IPS-NIHi7 (cell line): ENCODE measurements around the gene POLR3E.
"Not testable (repeated sequence)": the region's sequence is repeated elsewhere in the genome, so short reads cannot be mapped to it uniquely, and the experiment has no call there.

Experiments
- DNase-seq: peaks from one replicate; pipeline ENCODE4 v3.0.0; 2012; ENCODE audit warnings: mixed read lengths; ENCODE audit errors: extremely low spot score

The POLR3E gene

DNA sequence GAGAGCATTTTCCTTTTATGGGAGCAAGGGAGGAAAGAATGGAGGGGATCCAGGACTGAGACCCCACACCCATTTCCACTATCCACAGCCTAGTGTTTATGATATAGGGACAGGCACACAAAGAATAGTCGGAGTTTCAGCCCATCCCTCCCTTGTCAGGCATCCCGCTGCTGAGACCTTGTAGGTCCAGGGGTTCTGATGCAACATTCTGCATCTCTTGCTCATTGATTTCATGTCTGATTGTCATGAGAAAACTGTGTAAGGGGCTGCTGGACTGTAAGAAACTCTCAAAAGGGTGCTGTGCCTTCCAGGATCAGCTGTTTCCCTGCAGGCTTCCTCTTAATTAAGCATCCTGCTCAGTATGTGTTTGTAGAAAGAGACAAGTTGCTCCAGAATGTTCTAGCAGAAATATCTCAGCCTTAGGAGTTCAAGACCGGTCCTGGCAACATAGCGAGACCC, 5.3 kb upstream of the POLR3E start:
- DNase-seq, result no peak

DNA sequence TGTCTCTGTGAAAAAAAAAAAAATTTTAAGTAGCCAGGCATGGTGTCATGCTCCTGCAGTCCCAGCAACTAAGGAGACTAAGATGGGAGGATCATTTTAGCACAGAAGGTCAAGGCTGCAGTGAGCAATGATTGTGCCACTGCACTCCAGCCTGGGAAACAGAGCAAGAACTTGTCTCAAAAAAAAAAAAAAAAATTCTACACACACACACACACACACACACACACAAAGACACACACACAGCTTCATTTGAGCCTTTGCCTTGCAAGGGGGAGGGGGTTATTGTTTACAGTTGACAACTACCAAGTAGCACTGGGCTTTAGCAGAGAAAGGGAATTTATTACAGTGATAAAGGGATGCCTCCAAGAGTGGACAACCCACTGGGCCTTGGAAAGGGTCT, 4.9 kb upstream of the POLR3E start:
- DNase-seq, result no peak

DNA sequence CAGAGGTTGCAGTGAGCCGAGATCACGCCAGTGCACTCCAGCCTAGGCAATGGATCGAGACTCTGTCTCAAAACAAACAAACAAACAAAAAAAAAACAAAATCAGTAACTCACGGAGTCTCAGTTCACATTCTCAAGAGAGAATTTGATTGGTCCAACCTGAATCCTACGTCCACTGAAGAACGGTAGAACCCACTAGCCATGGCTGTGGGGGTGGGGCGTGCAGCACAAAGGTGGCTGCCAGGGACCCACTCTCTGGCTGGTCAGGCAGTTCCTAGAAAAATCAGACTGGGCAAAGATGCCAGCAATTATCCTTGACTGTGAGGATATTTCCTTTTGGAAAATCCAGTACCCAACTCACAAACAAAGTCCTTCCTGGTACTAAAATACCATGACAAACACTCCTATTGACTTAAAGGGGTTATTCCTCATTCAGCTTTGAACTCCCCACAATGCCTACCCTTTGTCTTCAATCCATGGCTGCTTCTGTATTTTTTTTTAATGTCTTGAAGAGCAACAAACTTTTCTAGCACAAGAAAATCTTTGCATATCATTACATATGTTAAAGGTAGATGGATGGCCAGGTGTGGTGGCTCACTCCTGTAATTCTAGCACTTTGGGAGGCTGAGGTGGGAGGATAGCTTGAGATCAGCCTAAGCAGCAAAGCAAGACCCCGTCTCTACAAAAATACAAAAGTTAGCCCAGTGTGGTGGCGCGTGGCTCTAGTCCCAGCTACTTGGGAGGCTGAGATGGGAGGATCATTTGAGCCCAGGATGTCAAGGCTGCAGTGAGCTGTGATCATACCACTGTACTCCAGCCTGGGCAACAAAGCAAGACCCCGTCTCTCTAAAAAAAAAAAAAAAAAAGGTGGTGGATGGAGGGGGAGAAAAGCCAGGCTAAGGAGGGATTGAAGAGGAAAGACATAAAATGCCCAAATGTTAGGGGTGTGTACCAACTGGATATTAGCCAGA, 3.8 kb upstream of the POLR3E start:
- DNase-seq, result no peak

DNA sequence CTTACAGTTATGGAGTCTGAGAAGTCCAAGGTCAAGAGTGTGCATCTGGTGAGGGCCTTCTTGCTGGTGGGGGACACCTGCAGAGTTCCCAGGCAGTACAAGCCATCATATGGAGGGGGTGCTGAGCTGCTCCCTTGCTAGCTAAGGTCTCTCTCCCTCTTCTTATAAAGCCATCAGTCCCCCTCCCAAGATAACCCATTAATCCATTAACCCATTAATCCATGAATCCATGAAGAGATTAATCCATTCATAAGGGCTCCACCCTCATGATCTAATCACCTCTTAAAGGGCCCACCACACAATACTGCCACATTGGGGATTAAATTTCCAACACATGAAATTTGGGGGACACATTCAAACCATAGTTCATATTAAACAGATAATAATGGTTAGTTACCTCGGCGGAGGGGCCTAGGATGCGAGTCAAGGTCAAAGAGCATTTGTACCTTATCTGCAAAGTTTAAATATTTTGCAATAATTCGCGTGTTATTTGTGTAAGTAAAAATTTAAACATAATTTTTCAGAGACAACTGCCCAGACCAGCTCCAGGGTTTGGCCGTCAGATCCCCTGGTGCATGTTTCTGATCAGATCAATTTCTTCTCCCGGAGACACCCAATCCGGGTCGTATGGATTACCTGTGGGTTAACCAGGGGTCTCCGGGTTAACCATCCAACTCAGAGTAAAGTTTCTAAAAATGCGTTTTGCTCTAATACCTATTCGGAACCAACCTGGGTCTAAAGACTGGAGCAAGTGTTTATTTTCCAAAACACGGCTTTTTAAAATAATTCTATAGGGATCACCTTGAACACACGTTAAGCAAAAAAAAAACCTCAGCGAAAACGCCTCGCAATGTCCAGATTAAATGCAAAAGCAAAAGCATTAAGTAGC, 740 bp upstream of the POLR3E start:
- peak; percentile 42 for DNase-seq

DNA sequence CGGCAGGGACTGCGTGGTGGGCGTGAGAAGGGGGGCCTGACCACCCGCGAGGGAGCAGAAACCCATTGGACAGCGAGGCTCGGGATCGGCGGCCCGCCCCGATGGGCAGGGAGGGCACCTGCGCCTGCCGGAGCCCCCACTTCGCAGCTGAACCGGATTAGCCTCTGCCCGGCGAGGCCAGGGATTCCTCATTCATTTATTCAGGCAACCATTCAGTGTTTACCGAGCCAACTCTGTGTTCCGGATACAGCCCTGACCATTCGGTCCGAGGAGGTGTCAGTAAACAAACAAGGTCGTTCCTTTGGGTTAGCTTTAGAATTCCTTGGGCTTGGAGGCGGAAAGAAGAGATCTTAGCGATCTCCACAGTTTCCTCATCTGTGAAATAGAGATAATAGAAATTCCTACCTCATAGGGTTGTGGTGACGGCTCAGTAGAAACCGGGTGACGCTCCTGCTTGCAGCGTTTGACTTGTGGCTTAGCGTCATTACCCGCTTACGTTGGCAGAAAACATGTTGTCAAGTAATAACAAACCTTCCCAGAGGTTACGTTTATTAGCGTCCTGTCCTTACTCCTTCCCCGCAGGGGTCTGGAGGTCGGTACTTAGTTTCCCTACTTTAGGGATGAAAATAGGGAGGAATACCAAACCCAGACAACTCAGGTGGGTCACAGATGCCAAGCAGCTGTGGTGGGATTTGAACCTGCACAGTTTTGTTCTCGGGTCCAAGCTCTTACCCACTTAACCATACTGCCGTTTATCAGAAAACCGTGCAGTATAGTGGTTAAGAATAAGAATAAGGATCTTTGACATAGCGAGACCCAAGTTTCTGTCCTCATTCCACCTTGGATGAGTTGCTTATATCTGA, 893 bp downstream of the POLR3E start:
- peak; percentile 56 for DNase-seq

DNA sequence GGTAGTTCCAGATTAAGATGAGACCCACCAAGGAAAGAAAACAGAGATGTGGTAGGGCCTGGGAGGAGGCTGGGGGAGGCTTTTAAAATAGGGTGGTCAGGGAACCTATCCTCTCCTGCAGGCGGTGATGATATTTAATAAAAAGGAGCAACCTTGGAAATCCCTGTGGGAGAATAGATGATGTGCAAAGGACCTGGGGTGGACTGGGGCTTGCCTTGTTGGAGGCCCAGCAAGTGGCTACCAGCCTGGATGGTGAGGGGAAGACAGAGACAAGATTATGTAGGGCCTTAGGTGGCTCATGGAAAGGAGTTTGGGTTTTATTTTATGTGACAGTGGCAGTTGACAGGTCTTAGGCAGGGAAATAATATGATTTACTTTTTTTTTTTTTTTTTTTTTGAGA, 1.8 kb downstream of the POLR3E start:
- no peak for DNase-seq

DNA sequence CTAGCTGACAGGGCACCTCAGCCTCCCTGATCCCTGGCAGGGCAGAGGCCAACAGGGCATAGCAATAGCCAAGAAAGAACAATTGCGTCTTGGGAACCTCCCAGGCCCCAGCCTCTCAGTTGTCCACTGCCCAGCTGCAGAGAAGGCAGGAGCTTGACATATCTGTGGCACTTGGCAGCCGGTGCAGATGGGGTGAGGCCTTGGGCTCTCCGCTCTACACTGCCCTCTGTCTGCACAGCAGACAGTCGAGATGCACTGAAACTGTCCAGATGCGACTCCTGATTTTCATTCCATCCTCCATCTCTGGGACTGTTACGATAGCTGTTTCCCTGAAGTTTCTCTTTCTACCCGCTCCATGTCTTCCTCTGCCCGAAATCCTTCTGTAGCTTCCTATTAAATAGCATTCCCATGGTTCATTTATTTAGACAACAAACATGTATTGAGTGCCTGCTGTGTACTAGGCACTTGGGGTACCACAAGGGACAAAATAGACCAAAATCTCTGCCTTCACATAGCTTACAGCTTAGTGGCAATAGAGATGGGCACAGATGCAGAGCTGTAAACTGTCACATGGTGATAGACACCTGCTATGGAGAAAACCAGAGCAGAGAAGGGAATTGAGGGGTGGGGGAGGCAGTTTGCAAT, 3.3 kb downstream of the POLR3E start:
- DNase-seq, result peak; percentile 74

DNA sequence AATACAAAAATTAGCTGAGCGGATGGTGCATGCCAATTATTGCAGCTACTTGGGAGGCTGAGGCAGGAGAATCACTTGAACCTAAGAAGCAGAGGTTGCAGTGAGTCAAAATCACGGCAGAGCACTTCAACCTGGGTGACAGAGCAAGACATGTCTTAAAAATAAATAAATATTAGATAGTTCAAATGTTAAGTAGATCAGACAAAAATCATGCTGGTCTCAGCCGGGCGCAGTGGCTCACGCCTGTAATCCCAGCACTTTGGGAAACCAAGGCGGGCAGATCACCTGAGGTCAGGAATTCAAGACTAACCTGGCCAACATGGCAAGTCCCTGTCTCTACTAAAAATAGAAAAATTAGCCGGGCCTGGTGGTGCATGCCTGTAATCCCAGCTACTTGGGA, 4.2 kb downstream of the POLR3E start:
- DNase-seq, result not testable (repeated sequence)

DNA sequence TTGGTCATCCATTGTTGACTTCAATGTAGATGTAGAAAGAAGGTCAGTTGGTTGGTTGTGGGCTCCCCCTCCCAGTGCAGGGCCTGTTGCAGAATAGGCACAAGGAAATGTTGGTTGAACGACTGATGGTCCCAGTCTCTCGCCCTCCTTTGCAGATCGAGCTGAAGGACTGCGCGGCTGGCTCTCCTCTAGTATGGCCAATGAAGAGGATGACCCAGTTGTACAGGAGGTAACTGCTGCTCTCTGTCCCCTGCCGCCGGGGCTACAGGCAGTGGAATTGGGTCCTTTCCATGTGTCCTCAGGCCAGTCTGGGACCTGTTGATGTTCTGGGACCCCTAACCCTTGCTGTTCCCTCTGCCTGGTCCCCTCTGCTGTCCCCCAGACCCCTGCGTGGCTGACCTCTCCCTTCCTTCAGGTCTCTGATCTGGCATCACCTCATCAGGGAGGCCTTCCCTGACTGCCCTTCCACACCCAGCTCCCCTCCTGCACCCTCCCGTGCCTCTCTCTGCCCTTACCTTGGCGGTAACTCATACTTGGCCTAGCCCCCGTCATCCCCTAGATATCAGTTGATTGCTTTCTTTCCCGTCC, 5.7 kb downstream of the POLR3E start:
- DNase-seq, result no peak

DNA sequence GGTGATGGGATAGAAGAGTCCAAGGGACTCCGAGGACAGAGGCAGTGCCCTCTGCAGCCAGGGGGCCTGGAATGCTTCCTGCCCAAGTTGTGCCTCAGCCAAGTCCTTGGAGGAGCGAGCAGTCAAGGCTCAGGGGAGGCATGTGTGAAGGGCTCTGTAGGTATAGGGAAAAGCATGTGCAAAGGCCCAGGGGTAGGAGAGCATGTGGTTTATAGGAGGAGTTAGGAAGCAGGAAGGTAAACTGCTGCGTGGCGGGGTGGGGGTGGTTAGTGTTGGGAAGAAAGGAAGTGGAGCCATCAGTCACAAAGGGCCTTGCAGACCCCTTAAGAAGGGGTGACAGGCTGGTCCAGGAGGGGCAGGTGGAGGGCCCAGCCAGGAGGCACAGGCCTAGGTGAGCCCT, 7.2 kb downstream of the POLR3E start:
- DNase-seq, result no peak

DNA sequence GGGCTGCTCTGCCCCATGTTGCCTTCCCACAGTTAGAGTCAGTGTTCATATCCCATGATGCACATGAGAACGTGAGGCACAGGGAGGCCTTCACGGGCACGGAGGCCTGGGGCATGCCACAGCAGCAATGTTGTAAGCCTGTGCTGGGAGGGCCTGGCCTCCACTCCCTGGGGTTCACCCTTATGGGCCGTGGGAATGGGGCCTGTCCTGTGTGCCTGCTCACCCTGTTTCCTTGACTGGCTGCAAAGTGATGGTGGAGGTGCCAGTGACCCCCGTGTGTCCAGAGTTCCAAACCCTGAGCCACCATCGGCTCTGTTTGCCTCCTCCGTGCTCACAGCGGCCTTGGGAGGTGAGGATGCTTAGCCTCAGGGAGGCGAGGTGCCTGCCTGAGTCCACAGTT, 9.6 kb downstream of the POLR3E start:
- no peak for DNase-seq

DNA sequence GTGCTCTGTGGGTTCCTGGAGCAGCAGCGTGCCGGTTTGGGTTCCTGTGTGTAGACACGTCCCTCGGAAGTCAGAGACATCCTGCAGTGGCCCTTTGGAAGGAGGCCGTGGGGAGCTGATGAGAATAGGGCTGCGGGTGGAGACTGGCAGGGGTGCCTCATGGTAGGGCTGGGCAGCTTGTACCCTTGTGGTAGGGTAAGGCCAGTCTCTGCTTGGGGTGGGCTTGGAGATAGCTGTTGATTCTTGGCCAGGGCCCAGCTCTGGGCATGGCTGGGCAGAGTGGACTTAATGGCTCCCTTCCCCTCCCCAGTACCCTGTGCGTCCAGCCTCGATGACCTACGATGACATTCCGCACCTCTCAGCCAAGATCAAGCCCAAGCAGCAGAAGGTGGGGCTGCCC, 10.6 kb downstream of the POLR3E start:
- DNase-seq, result no peak

DNA sequence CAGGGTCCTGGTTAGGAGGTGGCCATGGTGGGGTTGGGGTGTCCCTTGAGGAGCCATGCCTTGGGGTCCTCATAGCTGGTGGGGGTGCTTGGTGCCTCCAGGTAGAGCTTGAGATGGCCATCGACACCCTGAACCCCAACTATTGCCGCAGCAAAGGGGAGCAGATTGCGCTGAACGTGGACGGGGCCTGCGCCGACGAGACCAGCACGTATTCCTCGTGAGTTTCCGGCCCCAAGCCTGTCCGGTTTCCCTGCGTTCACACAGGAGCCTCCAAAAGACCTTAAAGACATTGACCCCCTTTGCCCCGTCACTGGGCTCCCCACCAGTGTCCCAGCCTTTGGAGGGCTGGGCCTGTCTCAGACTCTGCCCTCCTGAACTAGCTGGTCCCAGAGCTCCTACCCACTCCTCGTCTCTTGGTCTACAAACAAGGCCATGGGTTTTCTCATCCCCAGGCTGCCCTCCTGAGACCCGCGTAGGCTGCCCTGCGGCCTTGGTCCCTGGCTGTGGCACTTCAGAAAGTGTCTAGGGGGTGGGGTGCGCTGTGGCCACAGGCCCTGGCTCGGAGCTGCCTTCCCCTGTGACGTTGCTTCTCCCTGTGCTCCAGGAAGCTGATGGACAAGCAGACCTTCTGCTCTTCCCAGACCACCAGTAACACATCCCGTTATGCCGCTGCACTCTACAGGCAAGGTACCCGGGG, 11.8 kb downstream of the POLR3E start:
- DNase-seq, result no peak

DNA sequence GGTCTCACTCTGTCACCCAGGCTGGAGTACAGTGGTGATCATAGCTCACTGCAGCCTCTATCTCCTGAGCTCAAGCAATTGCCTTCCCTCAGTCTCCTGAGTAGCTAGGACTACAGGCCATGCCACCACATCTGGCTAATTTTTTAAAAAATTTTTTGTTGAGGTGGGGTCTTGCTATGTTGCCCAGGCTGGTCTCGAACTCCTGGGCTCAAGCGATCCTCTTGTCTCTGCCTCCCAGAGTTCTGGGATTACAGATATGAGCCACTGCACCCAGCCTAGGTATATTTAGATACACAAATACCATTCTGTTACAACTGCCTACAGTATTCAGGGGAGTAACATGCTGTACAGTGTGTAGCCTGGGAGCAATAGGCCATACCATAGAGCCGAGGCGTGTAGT, 14.3 kb downstream of the POLR3E start:
- DNase-seq, result no peak

DNA sequence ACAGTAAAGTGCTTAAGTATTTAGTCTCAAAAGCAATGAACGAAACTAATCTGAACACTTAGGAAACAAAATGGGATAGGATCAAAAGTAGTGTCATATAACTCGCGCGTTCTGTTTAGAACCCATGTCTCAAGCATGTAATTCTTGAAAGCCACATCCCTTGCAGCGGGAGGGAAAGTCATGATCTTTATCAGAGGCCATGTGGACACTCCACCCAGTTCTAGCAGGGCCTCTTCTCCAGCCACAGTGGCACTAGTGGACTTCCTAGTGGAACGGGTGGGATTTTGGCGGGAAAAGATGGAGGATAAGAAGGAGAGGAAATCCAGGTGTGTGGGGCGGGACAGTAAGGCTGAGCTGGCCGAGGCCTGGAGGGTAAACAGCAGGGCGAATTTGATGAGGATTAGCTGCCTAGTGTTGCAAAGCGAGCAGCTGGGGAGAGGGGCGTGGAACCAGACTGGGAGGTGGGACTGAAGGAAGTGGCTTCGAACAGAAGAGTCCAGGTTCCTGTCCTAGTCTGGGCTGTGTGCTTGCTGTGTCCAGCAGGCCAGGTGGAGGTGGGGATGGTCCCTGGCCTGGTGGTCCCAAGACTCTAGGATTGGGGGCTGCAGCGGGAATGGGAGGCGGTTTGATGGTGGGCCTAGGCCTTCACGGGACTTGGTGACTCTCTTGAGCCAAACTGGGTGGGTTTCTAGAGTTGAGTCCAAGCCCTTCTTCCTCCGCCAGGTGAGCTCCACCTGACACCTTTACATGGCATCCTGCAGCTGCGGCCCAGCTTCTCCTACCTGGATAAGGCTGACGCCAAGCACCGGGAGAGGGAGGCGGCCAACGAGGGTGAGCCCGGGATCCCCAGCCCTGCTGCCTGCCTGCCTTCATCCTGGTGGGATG, 15.9 kb downstream of the POLR3E start:
- DNase-seq, result no peak

DNA sequence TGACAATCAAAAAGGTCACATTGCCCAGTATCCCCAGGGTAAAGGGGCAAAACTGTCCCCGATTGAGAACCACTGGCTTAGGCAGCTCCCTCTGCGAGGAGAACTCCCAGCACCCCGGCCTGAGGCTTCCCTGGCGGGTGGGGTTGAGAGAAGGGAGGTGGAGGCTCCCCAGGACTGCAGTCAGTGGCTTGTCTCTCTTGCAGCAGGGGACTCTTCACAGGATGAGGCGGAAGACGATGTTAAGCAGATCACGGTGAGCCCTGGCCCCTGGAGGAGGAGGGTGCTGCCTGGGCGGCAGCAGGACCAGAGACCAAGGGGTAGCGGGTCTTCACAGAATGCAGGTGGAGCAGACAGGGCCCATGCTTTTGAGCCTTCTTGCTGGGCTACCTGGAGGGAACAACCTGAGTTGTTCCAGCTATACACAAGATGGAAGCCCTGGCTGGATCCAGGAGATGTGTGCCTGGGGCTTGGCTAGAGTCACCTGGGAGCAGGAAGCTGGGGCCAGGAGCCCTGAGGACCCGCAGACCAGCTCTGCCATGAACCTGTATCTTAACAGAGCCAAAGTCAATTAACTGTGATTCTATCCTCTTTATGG, 16.8 kb downstream of the POLR3E start:
- no peak for DNase-seq

DNA sequence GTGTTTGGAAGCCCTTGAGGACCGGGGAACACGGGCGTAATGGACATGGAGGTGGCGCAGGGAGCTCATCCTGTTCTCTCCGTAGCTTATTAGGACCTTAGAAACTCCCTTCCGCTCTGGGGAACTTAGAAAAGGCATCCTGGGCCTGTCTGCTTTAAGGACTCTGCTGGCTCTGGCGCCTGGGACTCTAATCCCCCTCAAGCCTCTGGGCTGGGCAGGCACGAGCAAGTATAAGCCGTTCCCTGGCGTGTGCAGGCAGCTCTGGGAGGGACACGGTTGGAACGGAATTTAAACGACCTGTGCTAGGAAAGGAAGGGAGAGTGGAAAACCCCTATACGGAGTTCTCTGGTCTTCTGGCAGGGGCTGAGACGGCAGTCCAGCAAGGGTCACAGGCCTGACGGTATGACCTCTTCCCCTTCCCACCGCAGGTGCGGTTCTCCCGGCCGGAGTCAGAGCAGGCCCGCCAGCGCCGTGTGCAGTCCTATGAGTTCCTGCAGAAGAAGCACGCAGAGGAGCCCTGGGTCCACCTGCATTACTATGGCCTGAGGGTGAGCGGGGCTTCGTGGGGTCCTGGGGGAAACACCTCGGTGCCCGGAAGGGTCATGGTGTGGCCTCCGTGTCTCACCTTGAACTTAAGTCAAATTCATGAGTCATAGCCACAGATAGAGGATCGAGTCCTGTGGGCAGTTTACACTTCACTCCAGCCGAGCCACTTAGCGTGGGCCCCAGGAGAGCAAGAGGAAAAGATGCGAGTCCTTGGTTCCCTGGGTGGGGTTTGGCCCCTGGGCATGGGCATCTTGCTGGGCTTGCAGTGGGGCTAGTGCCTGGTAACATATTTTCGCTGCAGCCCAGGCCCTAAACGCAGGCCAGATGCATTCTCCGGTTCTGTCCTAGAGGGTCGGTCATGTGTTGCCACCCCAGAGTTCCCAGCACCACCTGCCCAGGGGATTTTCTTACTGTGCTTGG, 17.7 kb downstream of the POLR3E start:
- DNase-seq, result no peak
